Measurements from ENCODE around the gene AMDHD1.

AMDHD1 gene

GRCh38 chr12:95942524-95943329 is 404 bp upstream of the AMDHD1 start, which contains the start of gene CCDC38 (continued):
- TF ChIP-seq ZSCAN5A (tag by site-specific recombination; IDR thresholded peaks at IDR 0.05), result no peak
- TF ChIP-seq PRDM6 (tag by site-specific recombination; IDR thresholded peaks at IDR 0.05), result no peak
- TF ChIP-seq KLF1 (tag by site-specific recombination; IDR thresholded peaks at IDR 0.05), result no peak
- no peak for TF ChIP-seq PBX3 (CRISPR knock-in tag; IDR thresholded peaks at IDR 0.05)
- no peak for TF ChIP-seq ZNF555 (tag by site-specific recombination; conservative IDR thresholded peaks at IDR 0.05)
- peak; percentile 49; the same call in 1 of the 2 replicates for TF ChIP-seq KLF9 (tag by site-specific recombination; IDR thresholded peaks at IDR 0.05; ENCODE audit: low read depth)
- no peak for TF ChIP-seq ZNF155 (tag by site-specific recombination; IDR thresholded peaks at IDR 0.05)
- TF ChIP-seq ZBTB1 (tag by site-specific recombination; IDR thresholded peaks at IDR 0.05), result no peak
- TF ChIP-seq TSHZ1 (tag by site-specific recombination; IDR thresholded peaks at IDR 0.05; ENCODE audit: borderline replicate concordance), result no peak; the same call in 1 of the 2 replicates
- no peak for TF ChIP-seq ZNF549 (tag by site-specific recombination; IDR thresholded peaks at IDR 0.05)
- peak; percentile 48; the same call in 1 of the 2 replicates for TF ChIP-seq ZBTB6 (tag by site-specific recombination; IDR thresholded peaks at IDR 0.05)
- TF ChIP-seq ZNF19 (tag by site-specific recombination; IDR thresholded peaks at IDR 0.05; ENCODE audit: low read depth), result no peak
- TF ChIP-seq ZNF280D (tag by site-specific recombination; IDR thresholded peaks at IDR 0.05), result no peak
- 0 out of 2 replicates have a peak, but pooled peaks have one; percentile 10 for TF ChIP-seq REST (tag by site-specific recombination; IDR thresholded peaks at IDR 0.05)
- no peak for TF ChIP-seq ZNF624 (tag by site-specific recombination; IDR thresholded peaks at IDR 0.05)
- no peak for TF ChIP-seq ZNF26 (tag by site-specific recombination; IDR thresholded peaks at IDR 0.05)
- 0 out of 2 replicates have a peak, but pooled peaks have one; percentile 41 for TF ChIP-seq ZEB2 (tag by site-specific recombination; IDR thresholded peaks at IDR 0.05)
- TF ChIP-seq ZIC2 (tag by site-specific recombination; IDR thresholded peaks at IDR 0.05), result peak; percentile 65

Measured in HEK293 (cell line).